Right lobe of liver (tissue), 4 donors: ENCODE measurements around the gene NQO2.

ENCODE experiments used
- CTCF ChIP-seq, 4 donors: fragments of 200-600 bp in 3 of 4; fragments of 450-650 bp in 1 of 4; IDR thresholded peaks; one replicate each; pipeline versions ENCODE4 v1.5.1 to v1.8.0; 2016 to 2022; ENCODE audit warnings: antibody characterized with exemption in 4 of 4, mild to moderate bottlenecking in 2 of 4
- POLR2A ChIP-seq: fragments of 450-650 bp; IDR thresholded peaks from one replicate; pipeline ENCODE4 v1.6.1; 2017; ENCODE audit warnings: antibody characterized with exemption, mild to moderate bottlenecking
- donor health status: DM: no; HTN: no; CAD: no.
- donor health status: DM: no; HTN: no; CAD: no.
- donor health status: DM: no; HTN: yes; CAD: no.

- TF ChIP-seq CTCF (IDR thresholded peaks at IDR 0.05) (no peak), POLR2A (no peak)
Measured at GRCh38 chr6:3032986-3033385, 33.3 kb downstream of the NQO2 start.
